HAP-1 (cell line): ENCODE data around the gene DCAF4.

Source experiments
- DNase-seq, 2 experiments: peaks; one replicate each; pipeline ENCODE4 v3.0.0-alpha.2; 2016 to 2020; ENCODE audit warnings: low spot score in 2 of 2
- H3K27me3 ChIP-seq: fragments of 250-450 bp; sonication (Bioruptor Pico); 2 replicates; pipeline ENCODE4 v1.5.1; 2020; ENCODE audit warnings: low read depth, mild to moderate bottlenecking, moderate library complexity
- H3K36me3 ChIP-seq: fragments of 250-450 bp; sonication (Bioruptor Pico); replicated peaks from 2 replicates; pipeline ENCODE4 v1.5.1; 2020; ENCODE audit warnings: mild to moderate bottlenecking
- H3K4me1 ChIP-seq: fragments of 250-450 bp; sonication (Bioruptor Pico); 2 replicates; pipeline ENCODE4 v1.5.1; 2020; ENCODE audit warnings: mild to moderate bottlenecking
- H3K4me3 ChIP-seq: fragments of 250-450 bp; sonication (Bioruptor Pico); 2 replicates; pipeline ENCODE4 v1.5.1; 2020; ENCODE audit warnings: mild to moderate bottlenecking, moderate library complexity
- H3K9me3 ChIP-seq: fragments of 250-450 bp; sonication (Bioruptor Pico); 2 replicates; pipeline ENCODE4 v1.5.1; 2020; ENCODE audit warnings: mild to moderate bottlenecking, moderate library complexity
- in situ Hi-C: fragments of 300-500 bp; cut with MboI; formaldehyde crosslinking; loops from 3 replicates; pipeline ENCODE4 v1.14.3; 2020; ENCODE audit warnings: low sequenced_read_pairs, inconsistent platforms, mixed read lengths

The DCAF4 gene

GRCh38 chr14:72888636-72889201, 37.5 kb upstream of the DCAF4 start:
- DNase-seq: no peak
- H3K27me3 ChIP-seq: no peaks in the 10 kb centered on the region
- no peaks in the 10 kb centered on the region for H3K9me3 ChIP-seq
- H3K36me3 ChIP-seq: no peaks in the 10 kb centered on the region
- in situ Hi-C loops: no loop called here
- H3K4me3 ChIP-seq: no peak overlapping the region
- peaks cover 8% of the 10 kb centered on the region; the same call in 1 of the 2 replicates for H3K4me1 ChIP-seq

- DNase-seq: no peak
- no peaks in the 10 kb centered on the region for H3K27me3 ChIP-seq
- H3K9me3 ChIP-seq: no peaks in the 10 kb centered on the region
- no peak overlapping the region for H3K4me3 ChIP-seq
- H3K36me3 ChIP-seq: no peaks in the 10 kb centered on the region
- H3K4me1 ChIP-seq: peaks cover 8% of the 10 kb centered on the region; the same call in 1 of the 2 replicates
- in situ Hi-C loops: no loop called here
These were observed 36.9 kb upstream of the DCAF4 start for GRCh38 chr14:72889366-72889765.

DNA sequence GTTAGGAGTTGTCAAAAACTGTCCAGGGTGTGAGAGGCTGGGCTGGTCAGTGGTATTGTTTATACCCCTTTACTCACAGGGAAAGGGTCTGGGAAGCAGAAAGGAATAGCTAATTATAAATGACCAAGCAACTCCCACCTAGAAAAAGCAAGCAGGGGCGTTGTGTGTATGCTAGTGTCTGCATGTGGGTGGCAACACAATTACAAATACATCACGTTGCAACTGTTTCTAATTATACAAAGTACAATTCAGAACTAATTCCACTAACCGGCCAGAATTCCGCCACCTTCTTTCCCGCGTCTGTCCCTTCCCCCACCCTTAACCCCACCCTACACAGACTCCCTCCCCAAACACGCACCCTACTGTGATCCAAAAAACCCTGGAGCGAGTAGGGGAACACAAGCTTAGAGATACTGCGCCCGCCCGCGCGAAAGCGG, 34.6 kb upstream of the DCAF4 start:
- no peaks in the 10 kb centered on the region for H3K36me3 ChIP-seq
- peak overlapping the region; percentile 80 for H3K4me3 ChIP-seq
- in situ Hi-C loops: no loop called here
- H3K27me3 ChIP-seq: no peaks in the 10 kb centered on the region
- DNase-seq: peak in 1 of 2 experiments; percentile 49
- H3K9me3 ChIP-seq: no peaks in the 10 kb centered on the region
- H3K4me1 ChIP-seq: peaks cover 18% of the 10 kb centered on the region

DNA sequence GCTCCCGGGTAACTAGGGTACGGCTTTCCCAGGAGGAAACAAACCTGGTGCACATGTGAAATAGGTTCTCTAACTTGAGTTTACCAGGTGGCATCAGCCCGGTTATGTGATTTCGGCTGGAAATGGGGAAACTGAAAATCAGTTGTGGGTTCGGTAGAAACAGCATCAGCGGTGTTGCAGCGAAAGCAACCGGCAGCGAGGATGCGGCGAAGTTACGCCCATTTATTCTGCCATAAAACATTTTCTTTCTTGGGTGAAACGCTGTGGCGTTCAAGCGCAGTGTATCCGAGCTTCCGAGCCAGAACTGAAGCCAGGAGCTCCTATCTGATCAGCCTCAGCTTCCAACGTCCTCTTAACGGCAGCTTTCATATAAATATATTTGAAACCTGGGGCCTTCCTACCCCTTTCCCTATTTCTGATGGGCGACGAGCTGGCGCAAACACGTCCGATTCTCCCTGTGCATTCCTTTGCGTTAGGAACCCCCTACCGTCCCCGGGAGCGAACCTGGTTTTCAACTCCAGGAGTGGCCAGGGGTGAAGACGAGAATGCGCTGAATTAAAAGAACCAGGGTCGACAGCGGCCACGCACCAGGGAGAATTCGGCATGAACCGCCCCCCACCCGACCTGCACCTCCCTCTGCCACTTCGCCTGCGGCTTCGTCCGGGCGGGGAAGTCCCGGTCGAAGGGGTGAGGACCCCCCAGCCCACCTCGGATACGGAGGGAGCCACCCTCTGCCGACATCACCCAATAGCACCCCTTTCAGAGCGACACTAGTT, 34.0 kb upstream of the DCAF4 start:
- in situ Hi-C loops: no loop called here

GRCh38 chr14:72892879-72893635, 33.2 kb upstream of the DCAF4 start:
- DNase-seq: peak in 1 of 2 experiments; percentile 49
- Histone ChIP-seq H3K4me3 (peak overlapping the region; percentile 80), H3K4me1 (peaks cover 16% of the 10 kb centered on the region), H3K9me3 (no peaks in the 10 kb centered on the region), H3K36me3 (no peaks in the 10 kb centered on the region), H3K27me3 (no peaks in the 10 kb centered on the region)
- in situ Hi-C loops: no loop called here

More for the DNA sequence above, 34.0 kb upstream of the DCAF4 start:
- DNase-seq: peak in 1 of 2 experiments; percentile 66
- peaks cover 18% of the 10 kb centered on the region for H3K4me1 ChIP-seq
- no peaks in the 10 kb centered on the region for H3K36me3 ChIP-seq
- peak overlapping the region; percentile 80 for H3K4me3 ChIP-seq
- no peaks in the 10 kb centered on the region for H3K27me3 ChIP-seq
- no peaks in the 10 kb centered on the region for H3K9me3 ChIP-seq

DNA sequence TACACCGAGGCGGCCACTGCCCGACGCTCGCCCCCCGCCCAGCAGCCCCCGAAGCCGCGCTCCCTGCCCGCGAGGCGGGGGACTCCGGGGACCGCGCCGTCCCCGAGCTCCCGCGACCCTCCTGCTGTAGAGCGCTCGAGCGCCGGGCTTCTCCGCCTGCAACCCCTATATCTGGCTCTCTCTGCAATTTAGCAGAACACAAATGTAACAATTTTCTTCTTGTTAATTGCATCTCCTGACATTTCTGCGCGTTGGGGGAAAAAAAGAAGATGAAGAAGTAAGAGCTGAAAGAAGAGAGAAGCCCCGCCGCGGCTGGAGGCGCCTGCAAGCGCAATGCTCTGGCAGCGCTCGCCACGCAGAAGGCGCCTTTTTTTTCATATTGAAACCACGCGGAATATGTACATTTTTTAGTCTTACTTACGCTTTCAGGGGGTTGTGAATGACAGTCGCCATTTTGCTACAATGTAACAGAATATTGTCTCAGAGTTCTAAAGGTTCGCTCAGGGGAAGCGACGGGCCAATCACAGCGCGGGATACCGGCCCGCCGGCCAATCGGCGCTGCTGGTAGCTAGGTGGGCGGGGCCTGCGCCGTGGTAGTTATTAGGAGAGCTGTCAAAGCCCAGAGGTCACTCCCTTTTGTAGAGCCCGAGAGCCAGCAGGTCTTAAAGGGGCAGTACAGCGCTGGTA, 32.5 kb upstream of the DCAF4 start, which contains the start of gene DPF3:
Gene DPF3, minus strand, starts transcription at position 466 of the 687 bp plus-strand sequence. Its CDS starts 13 bp downstream, at position 453.
- Histone ChIP-seq H3K27me3 (no peaks in the 10 kb centered on the region), H3K9me3 (no peaks in the 10 kb centered on the region), H3K4me1 (peaks cover 11% of the 10 kb centered on the region), H3K36me3 (no peaks in the 10 kb centered on the region), H3K4me3 (peak within 1 kb of the TSS; percentile 80)
- in situ Hi-C loops: no loop called here
- peak; percentile 99 for DNase-seq

DNA sequence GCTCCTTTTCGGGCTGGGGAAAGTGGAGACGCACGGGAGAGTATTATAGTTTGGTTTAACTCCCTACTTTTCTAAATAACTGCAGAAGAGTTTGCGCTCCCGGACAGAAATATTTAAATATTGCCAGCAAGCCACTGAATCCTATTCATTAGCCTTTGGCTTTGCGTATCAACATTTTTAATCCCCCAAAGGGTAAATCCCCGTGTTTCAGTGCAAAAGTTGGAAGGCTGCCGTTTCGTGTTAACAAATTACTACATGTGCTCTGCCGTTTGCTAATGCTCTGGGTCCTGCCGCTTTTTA, 32.0 kb upstream of the DCAF4 start:
- in situ Hi-C loops: no loop called here
- Histone ChIP-seq H3K9me3 (no peaks in the 10 kb centered on the region), H3K4me1 (peaks cover 10% of the 10 kb centered on the region), H3K27me3 (no peaks in the 10 kb centered on the region), H3K4me3 (peak overlapping the region; percentile 80), H3K36me3 (no peaks in the 10 kb centered on the region)
- DNase-seq: no peak

GRCh38 chr14:72894623-72895378, 31.5 kb upstream of the DCAF4 start:
- Histone ChIP-seq H3K27me3 (no peaks in the 10 kb centered on the region), H3K4me3 (peak overlapping the region; percentile 80), H3K36me3 (no peaks in the 10 kb centered on the region), H3K4me1 (peaks cover 10% of the 10 kb centered on the region), H3K9me3 (no peaks in the 10 kb centered on the region)
- in situ Hi-C loops: loop anchor here (5.0 kb wide), 1 partner anchor 378 kb away; no protein-coding TSS in a partner anchor
- DNase-seq: peak; percentile 44 to 62

DNA sequence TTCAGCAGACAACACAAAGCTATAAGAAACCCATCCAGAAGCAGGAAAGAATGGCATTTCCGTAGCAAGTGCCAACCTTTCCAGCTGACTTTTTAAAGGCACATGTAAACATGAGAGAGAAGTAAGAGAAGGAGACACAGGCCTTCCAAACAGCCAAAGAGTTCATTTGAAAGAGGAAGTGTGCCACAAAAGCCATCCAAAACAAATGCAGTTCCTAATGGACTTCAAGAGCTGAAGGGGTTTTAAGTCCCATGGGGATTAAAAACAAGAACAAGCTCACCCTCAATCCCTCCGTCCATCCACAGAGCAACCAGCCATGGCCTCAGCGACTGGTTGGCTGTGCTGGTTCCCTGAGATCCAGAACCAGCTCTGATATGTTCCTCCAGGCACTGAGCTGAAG, 27.8 kb upstream of the DCAF4 start:
- DNase-seq: no peak
- Histone ChIP-seq H3K9me3 (no peaks in the 10 kb centered on the region), H3K27me3 (no peaks in the 10 kb centered on the region), H3K4me1 (peaks cover 10% of the 10 kb centered on the region), H3K36me3 (no peaks in the 10 kb centered on the region), H3K4me3 (no peak overlapping the region)
- in situ Hi-C loops: loop anchor here (5.0 kb wide), 1 partner anchor 381 kb away; no protein-coding TSS in a partner anchor

GRCh38 chr14:72901361-72901760, 24.9 kb upstream of the DCAF4 start:
- no peaks in the 10 kb centered on the region for H3K27me3 ChIP-seq
- H3K36me3 ChIP-seq: no peaks in the 10 kb centered on the region
- H3K4me1 ChIP-seq: no peaks in the 10 kb centered on the region
- in situ Hi-C loops: no loop called here
- DNase-seq: no peak
- no peaks in the 10 kb centered on the region for H3K9me3 ChIP-seq
- no peak overlapping the region for H3K4me3 ChIP-seq

DNA sequence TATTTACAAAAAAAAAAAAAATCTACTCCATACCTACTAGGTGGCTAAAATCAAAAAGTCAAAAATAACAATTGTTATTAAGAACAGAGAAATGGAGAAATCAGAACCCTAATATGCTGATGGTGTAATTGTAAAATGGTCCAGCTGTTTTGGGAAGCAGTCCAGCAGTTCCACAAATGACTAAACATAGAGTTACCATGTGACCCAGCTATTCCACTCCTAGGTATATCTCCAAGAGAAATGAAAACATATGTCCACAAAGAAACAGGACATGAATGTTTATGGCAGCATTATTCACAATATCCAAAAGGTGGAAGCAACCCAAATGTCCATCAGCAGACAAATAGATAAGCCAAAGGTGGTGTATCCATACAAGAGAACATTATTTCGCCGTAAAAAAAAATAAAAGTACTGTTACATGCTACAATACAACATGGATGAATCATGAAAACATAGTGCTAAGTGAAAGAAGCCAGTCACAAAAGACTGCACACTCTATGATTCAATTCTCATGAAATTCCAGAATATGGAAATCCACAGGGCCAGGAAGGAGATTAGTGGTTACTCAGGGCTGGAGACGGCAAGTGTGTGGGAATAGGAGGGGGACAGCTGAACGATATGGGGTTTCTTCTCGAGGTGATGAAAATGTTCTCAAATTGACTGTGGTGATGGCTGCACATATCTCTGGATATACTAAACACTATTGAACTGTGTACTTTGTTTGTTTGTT, 23.3 kb upstream of the DCAF4 start:
- in situ Hi-C loops: no loop called here
- no peak overlapping the region for H3K4me3 ChIP-seq
- H3K4me1 ChIP-seq: peaks cover 14% of the 10 kb centered on the region
- H3K9me3 ChIP-seq: no peaks in the 10 kb centered on the region
- no peaks in the 10 kb centered on the region for H3K36me3 ChIP-seq
- H3K27me3 ChIP-seq: no peaks in the 10 kb centered on the region
- no peak for DNase-seq

DNA sequence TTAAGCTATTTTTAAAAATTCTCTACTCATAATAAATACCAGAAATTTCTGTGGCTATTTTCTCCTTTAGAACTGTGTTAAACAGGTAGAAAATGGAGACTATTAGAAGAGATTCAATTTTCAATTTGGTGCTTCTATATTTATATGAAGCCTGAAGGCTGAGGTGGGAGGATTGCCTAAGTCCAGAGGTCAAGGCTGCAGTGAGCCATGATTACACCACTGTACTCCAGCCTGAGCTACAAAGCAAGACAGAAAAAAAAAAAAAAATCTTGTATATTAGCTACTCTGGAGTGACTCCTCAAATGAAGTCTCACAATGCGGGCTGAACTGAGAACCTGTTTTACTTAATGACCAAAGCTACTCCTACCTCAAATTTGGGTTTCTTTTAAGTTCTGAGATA, 22.5 kb upstream of the DCAF4 start:
- no peaks in the 10 kb centered on the region for H3K9me3 ChIP-seq
- in situ Hi-C loops: no loop called here
- no peaks in the 10 kb centered on the region for H3K36me3 ChIP-seq
- no peaks in the 10 kb centered on the region for H3K27me3 ChIP-seq
- H3K4me3 ChIP-seq: no peak overlapping the region
- peaks cover 15% of the 10 kb centered on the region for H3K4me1 ChIP-seq
- DNase-seq: no peak
